ENCODE results near the gene SLC25A23.

GRCh38 chr19:6483235-6483634, 23.6 kb upstream of the SLC25A23 start:
- no peak for TF ChIP-seq CTCF (conservative IDR thresholded peaks at IDR 0.05; ENCODE audit: low read length)
- no peak for TF ChIP-seq EZH2phosphoT487 (IDR thresholded peaks at IDR 0.05; ENCODE audit: borderline replicate concordance)
